A673 (cell line): ENCODE data around the gene IGFBP2.

Source experiments
- CTCF ChIP-seq: fragments of 300-800, 200-600 bp; sonication (generic); conservative IDR thresholded peaks from 2 replicates; pipeline ENCODE4 v1.5.1; 2017; ENCODE audit warnings: low read depth, mild to moderate bottlenecking, antibody characterized with exemption, low read length, moderate library complexity, mixed read lengths
- EZH2 ChIP-seq: fragments of 200-600 bp; sonication (generic); IDR thresholded peaks from 2 replicates; pipeline ENCODE4 v1.6.1; 2017; ENCODE audit warnings: borderline replicate concordance, low read depth, mild to moderate bottlenecking, mixed read lengths, antibody characterized with exemption, low read length; ENCODE audit not compliant: poor library complexity, severe bottlenecking

DNA sequence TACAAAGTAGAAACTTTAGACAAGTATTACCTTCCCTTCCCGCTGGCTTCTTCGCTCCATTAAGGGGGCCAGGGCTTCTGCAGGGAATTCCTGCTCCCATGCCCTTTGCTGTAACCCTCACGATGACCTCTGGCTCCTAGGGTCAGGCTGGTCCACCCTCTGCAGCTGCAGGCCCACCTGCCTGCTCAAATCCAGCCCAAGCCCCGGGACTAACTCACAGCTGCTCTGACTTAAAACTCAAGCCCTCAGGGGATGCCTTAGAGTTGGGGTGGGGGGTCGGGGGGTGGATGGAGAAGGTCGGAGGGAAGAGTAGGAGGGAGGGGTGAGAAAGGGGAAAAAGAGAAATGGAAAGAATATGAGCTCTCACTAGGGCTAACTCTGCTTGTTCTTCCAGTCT is 57.2 kb downstream of the IGFBP2 start:
- TF ChIP-seq CTCF: no peak
- TF ChIP-seq EZH2: no peak
